HEK293 (cell line): ENCODE data around the gene TMEM187.

Source experiments
- HOXA7 ChIP-seq: sonication (generic); formaldehyde crosslinking; IDR thresholded peaks from 2 replicates; pipeline ENCODE4 v1.8.1; 2022; ENCODE audit warnings: missing genetic modification reagents, borderline replicate concordance
- MYNN ChIP-seq: fragments of 450-650 bp; formaldehyde crosslinking; IDR thresholded peaks from 2 replicates; pipeline ENCODE4 v1.5.1; 2016; ENCODE audit warnings: missing biosample characterization, missing genetic modification characterization, borderline replicate concordance
- OSR2 ChIP-seq: fragments of 450-650 bp; formaldehyde crosslinking; IDR thresholded peaks from 2 replicates; pipeline ENCODE4 v1.5.1; 2016; ENCODE audit warnings: missing biosample characterization, missing genetic modification characterization
- PRDM1 ChIP-seq: fragments of 450-650 bp; formaldehyde crosslinking; IDR thresholded peaks from 2 replicates; pipeline ENCODE4; 2016; ENCODE audit warnings: missing biosample characterization, missing genetic modification characterization
- RBAK ChIP-seq: fragments of 450-650 bp; formaldehyde crosslinking; IDR thresholded peaks from 2 replicates; pipeline ENCODE4 v1.5.1; 2016; ENCODE audit warnings: missing biosample characterization, missing genetic modification characterization
- SCRT2 ChIP-seq: fragments of 450-650 bp; formaldehyde crosslinking; IDR thresholded peaks from 2 replicates; pipeline ENCODE4 v1.5.1; 2016; ENCODE audit warnings: missing biosample characterization, missing genetic modification characterization
- WT1 ChIP-seq: fragments of 450-650 bp; formaldehyde crosslinking; IDR thresholded peaks from 2 replicates; pipeline ENCODE4 v1.5.1; 2016; ENCODE audit warnings: missing biosample characterization, missing genetic modification characterization
- YY1 ChIP-seq: fragments of 450-650 bp; formaldehyde crosslinking; IDR thresholded peaks from 2 replicates; pipeline ENCODE4 v1.5.1; 2018; ENCODE audit warnings: missing biosample characterization, missing genetic modification characterization
- ZFP41 ChIP-seq: fragments of 450-650 bp; formaldehyde crosslinking; IDR thresholded peaks from 2 replicates; pipeline ENCODE4 v1.5.1; 2016; ENCODE audit warnings: missing biosample characterization, missing genetic modification characterization, borderline replicate concordance
- ZNF10 ChIP-seq: fragments of 450-650 bp; formaldehyde crosslinking; IDR thresholded peaks from 2 replicates; pipeline ENCODE4 v1.5.1; 2017; ENCODE audit warnings: missing biosample characterization, missing genetic modification characterization
- ZNF114 ChIP-seq: fragments of 450-650 bp; formaldehyde crosslinking; IDR thresholded peaks from 2 replicates; pipeline ENCODE4 v1.5.0; 2017; ENCODE audit warnings: missing biosample characterization, missing genetic modification characterization
- ZNF2 ChIP-seq: fragments of 450-650 bp; formaldehyde crosslinking; IDR thresholded peaks from 2 replicates; pipeline ENCODE4 v1.5.1; 2016; ENCODE audit warnings: missing biosample characterization, missing genetic modification characterization
- ZNF23 ChIP-seq: fragments of 450-650 bp; formaldehyde crosslinking; IDR thresholded peaks from 2 replicates; pipeline ENCODE4 v1.5.1; 2016; ENCODE audit warnings: missing biosample characterization, missing genetic modification characterization, borderline replicate concordance
- ZNF248 ChIP-seq: fragments of 450-650 bp; formaldehyde crosslinking; IDR thresholded peaks from 2 replicates; pipeline ENCODE4 v1.5.1; 2017; ENCODE audit warnings: missing biosample characterization, missing genetic modification characterization
- ZNF266 ChIP-seq: fragments of 450-650 bp; formaldehyde crosslinking; IDR thresholded peaks from 2 replicates; pipeline ENCODE4 v1.5.1; 2016; ENCODE audit warnings: missing biosample characterization, missing genetic modification characterization, low read depth
- ZNF354C ChIP-seq: fragments of 450-650 bp; formaldehyde crosslinking; IDR thresholded peaks from 2 replicates; pipeline ENCODE4 v1.5.1; 2016; ENCODE audit warnings: missing biosample characterization, missing genetic modification characterization, low read depth, borderline replicate concordance
- ZNF404 ChIP-seq: fragments of 450-650 bp; formaldehyde crosslinking; IDR thresholded peaks from 2 replicates; pipeline ENCODE4 v1.5.1; 2017; ENCODE audit warnings: missing biosample characterization, missing genetic modification characterization
- ZNF561 ChIP-seq: fragments of 450-650 bp; IDR thresholded peaks from 2 replicates; pipeline ENCODE4 v1.5.1; 2018; ENCODE audit warnings: missing biosample characterization, missing genetic modification characterization, borderline replicate concordance
- ZNF626 ChIP-seq: fragments of 450-650 bp; sonication (Bioruptor Pico); formaldehyde crosslinking; IDR thresholded peaks from 2 replicates; pipeline ENCODE4 v1.5.1; 2018; ENCODE audit warnings: missing biosample characterization, missing genetic modification characterization, inconsistent platforms
- ZNF664 ChIP-seq: fragments of 450-650 bp; formaldehyde crosslinking; IDR thresholded peaks from 2 replicates; pipeline ENCODE4 v1.5.1; 2016; ENCODE audit warnings: missing biosample characterization, missing genetic modification characterization
- ZNF707 ChIP-seq: fragments of 450-650 bp; formaldehyde crosslinking; IDR thresholded peaks from 2 replicates; pipeline ENCODE4 v1.5.1; 2016; ENCODE audit warnings: missing biosample characterization, missing genetic modification characterization
- ZNF785 ChIP-seq: fragments of 450-650 bp; formaldehyde crosslinking; IDR thresholded peaks from 2 replicates; pipeline ENCODE4 v1.5.1; 2016; ENCODE audit warnings: missing biosample characterization, missing genetic modification characterization
- TF ChIP-seq, protein P1 (sequence below): fragments of 450-650 bp; formaldehyde crosslinking; IDR thresholded peaks from 2 replicates; pipeline ENCODE4 v1.5.1; 2016; ENCODE audit warnings: missing biosample characterization, missing genetic modification characterization
- TF ChIP-seq, protein P2 (sequence below): fragments of 450-650 bp; formaldehyde crosslinking; IDR thresholded peaks from 2 replicates; pipeline ENCODE4 v1.5.1; 2016; ENCODE audit warnings: missing biosample characterization, missing genetic modification characterization
- TF ChIP-seq, protein P3 (sequence below): fragments of 450-650 bp; formaldehyde crosslinking; IDR thresholded peaks from 2 replicates; pipeline ENCODE4 v1.5.1; 2016; ENCODE audit warnings: missing biosample characterization, missing genetic modification characterization
- TF ChIP-seq, protein P4 (sequence below): fragments of 450-650 bp; IDR thresholded peaks from 2 replicates; pipeline ENCODE4 v1.5.1; 2018; ENCODE audit warnings: missing biosample characterization, mild to moderate bottlenecking, missing genetic modification characterization
- TF ChIP-seq, protein P5 (sequence below): fragments of 450-650 bp; formaldehyde crosslinking; IDR thresholded peaks from 2 replicates; pipeline ENCODE4 v1.5.1; 2016; ENCODE audit warnings: missing biosample characterization, missing genetic modification characterization
- TF ChIP-seq, protein P6 (sequence below): fragments of 450-650 bp; formaldehyde crosslinking; IDR thresholded peaks from 2 replicates; pipeline ENCODE4 v1.5.1; 2016; ENCODE audit warnings: missing biosample characterization, missing genetic modification characterization

Gene TMEM187

DNA sequence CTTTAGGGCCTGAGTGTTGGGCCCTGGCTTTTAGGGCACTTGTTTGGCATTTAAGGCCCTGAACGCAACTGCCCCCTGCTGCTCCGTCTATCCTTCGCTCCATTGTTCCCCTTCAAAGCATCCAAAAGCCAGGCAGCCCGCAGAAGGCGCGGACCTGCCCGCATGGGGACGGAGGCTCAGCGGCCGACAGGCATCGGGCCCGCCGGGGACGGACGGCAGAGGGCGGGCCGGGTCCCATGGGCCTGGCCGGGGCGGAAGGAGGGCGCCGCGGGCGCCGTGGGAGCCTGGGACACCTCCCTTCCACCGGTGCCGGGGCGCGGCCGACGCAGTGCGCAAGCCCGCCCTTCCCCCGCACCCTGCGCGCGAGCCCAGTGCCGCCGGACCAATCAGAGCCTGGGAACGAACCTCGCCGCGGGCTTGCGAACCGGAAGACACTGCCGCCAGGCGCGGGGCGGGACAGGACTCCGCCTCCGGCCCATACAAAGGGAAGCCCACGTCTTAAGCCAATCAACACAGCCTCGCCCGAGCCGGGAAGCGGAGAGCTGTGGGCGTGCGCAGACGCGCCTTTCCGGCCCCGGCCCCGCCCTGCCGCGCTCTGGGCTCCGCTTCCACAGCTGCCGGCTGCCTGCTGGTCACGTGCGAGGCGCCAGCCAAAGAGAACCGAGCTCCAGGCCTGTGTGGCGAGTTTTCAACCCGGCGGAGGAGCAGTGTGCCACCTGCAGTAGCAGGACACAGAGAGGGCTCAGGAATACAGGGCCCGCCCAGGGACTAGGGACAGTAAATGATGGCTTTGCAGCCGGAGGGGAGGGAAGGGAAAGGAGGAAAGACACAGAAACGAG is 44.4 kb upstream of the TMEM187 start (continued):
- TF ChIP-seq, protein P1, sequence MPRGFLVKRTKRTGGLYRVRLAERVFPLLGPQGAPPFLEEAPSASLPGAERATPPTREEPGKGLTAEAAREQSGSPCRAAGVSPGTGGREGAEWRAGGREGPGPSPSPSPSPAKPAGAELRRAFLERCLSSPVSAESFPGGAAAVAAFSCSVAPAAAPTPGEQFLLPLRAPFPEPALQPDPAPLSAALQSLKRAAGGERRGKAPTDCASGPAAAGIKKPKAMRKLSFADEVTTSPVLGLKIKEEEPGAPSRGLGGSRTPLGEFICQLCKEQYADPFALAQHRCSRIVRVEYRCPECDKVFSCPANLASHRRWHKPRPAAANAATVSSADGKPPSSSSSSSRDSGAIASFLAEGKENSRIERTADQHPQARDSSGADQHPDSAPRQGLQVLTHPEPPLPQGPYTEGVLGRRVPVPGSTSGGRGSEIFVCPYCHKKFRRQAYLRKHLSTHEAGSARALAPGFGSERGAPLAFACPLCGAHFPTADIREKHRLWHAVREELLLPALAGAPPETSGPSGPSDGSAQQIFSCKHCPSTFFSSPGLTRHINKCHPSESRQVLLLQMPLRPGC (tag by site-specific recombination) = no peak
- TF ChIP-seq ZNF2 (tag by site-specific recombination) (0 out of 2 replicates have a peak, but pooled peaks have one; percentile 24), ZNF664 (tag by site-specific recombination) (no peak), ZNF785 (tag by site-specific recombination) (no peak), ZNF114 (tag by site-specific recombination) (no peak), ZNF707 (tag by site-specific recombination) (no peak), ZNF561 (tag by site-specific recombination) (peak; percentile 95), RBAK (tag by site-specific recombination) (no peak), ZNF23 (tag by site-specific recombination) (no peak), OSR2 (peak; percentile 95), ZNF626 (no peak), SCRT2 (tag by site-specific recombination) (no peak), MYNN (tag by site-specific recombination) (no peak), YY1 (tag by site-specific recombination) (peak; percentile 54; the same call in 1 of the 2 replicates), ZNF248 (no peak), ZFP41 (no peak), ZNF354C (tag by site-specific recombination) (no peak), HOXA7 (CRISPR knock-in tag) (no peak), ZNF404 (tag by site-specific recombination) (no peak), ZNF10 (tag by site-specific recombination) (0 out of 2 replicates have a peak, but pooled peaks have one; percentile 45), ZNF266 (no peak), WT1 (tag by site-specific recombination) (no peak), PRDM1 (tag by site-specific recombination) (peak; percentile 6; the same call in 1 of the 2 replicates)
- TF ChIP-seq, protein P2, sequence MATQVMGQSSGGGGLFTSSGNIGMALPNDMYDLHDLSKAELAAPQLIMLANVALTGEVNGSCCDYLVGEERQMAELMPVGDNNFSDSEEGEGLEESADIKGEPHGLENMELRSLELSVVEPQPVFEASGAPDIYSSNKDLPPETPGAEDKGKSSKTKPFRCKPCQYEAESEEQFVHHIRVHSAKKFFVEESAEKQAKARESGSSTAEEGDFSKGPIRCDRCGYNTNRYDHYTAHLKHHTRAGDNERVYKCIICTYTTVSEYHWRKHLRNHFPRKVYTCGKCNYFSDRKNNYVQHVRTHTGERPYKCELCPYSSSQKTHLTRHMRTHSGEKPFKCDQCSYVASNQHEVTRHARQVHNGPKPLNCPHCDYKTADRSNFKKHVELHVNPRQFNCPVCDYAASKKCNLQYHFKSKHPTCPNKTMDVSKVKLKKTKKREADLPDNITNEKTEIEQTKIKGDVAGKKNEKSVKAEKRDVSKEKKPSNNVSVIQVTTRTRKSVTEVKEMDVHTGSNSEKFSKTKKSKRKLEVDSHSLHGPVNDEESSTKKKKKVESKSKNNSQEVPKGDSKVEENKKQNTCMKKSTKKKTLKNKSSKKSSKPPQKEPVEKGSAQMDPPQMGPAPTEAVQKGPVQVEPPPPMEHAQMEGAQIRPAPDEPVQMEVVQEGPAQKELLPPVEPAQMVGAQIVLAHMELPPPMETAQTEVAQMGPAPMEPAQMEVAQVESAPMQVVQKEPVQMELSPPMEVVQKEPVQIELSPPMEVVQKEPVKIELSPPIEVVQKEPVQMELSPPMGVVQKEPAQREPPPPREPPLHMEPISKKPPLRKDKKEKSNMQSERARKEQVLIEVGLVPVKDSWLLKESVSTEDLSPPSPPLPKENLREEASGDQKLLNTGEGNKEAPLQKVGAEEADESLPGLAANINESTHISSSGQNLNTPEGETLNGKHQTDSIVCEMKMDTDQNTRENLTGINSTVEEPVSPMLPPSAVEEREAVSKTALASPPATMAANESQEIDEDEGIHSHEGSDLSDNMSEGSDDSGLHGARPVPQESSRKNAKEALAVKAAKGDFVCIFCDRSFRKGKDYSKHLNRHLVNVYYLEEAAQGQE (tag by site-specific recombination) = no peak
- TF ChIP-seq, protein P3, sequence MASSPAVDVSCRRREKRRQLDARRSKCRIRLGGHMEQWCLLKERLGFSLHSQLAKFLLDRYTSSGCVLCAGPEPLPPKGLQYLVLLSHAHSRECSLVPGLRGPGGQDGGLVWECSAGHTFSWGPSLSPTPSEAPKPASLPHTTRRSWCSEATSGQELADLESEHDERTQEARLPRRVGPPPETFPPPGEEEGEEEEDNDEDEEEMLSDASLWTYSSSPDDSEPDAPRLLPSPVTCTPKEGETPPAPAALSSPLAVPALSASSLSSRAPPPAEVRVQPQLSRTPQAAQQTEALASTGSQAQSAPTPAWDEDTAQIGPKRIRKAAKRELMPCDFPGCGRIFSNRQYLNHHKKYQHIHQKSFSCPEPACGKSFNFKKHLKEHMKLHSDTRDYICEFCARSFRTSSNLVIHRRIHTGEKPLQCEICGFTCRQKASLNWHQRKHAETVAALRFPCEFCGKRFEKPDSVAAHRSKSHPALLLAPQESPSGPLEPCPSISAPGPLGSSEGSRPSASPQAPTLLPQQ (tag by site-specific recombination) = peak; percentile 56
- TF ChIP-seq, protein P4, sequence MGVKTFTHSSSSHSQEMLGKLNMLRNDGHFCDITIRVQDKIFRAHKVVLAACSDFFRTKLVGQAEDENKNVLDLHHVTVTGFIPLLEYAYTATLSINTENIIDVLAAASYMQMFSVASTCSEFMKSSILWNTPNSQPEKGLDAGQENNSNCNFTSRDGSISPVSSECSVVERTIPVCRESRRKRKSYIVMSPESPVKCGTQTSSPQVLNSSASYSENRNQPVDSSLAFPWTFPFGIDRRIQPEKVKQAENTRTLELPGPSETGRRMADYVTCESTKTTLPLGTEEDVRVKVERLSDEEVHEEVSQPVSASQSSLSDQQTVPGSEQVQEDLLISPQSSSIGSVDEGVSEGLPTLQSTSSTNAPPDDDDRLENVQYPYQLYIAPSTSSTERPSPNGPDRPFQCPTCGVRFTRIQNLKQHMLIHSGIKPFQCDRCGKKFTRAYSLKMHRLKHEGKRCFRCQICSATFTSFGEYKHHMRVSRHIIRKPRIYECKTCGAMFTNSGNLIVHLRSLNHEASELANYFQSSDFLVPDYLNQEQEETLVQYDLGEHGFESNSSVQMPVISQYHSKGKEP = no peak; the same call in 1 of the 2 replicates
- TF ChIP-seq, protein P5, sequence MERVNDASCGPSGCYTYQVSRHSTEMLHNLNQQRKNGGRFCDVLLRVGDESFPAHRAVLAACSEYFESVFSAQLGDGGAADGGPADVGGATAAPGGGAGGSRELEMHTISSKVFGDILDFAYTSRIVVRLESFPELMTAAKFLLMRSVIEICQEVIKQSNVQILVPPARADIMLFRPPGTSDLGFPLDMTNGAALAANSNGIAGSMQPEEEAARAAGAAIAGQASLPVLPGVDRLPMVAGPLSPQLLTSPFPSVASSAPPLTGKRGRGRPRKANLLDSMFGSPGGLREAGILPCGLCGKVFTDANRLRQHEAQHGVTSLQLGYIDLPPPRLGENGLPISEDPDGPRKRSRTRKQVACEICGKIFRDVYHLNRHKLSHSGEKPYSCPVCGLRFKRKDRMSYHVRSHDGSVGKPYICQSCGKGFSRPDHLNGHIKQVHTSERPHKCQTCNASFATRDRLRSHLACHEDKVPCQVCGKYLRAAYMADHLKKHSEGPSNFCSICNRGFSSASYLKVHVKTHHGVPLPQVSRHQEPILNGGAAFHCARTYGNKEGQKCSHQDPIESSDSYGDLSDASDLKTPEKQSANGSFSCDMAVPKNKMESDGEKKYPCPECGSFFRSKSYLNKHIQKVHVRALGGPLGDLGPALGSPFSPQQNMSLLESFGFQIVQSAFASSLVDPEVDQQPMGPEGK = peak; percentile 28
- TF ChIP-seq, protein P6, sequence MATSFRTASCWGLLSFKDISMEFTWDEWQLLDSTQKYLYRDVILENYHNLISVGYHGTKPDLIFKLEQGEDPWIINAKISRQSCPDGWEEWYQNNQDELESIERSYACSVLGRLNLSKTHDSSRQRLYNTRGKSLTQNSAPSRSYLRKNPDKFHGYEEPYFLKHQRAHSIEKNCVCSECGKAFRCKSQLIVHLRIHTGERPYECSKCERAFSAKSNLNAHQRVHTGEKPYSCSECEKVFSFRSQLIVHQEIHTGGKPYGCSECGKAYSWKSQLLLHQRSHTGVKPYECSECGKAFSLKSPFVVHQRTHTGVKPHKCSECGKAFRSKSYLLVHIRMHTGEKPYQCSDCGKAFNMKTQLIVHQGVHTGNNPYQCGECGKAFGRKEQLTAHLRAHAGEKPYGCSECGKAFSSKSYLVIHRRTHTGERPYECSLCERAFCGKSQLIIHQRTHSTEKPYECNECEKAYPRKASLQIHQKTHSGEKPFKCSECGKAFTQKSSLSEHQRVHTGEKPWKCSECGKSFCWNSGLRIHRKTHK (tag by site-specific recombination) = no peak
